ENCODE results near the gene SNX33.

Gene SNX33

GRCh38 chr15:75647370-75648155 lies at the start of gene SNX33:
SNX33 (plus strand) TSS chr15:75647912; CDS start chr15:75649103, 1,191 bp downstream.
- H3K27me3 ChIP-seq (ENCODE audit: control insufficient read depth in 5 of 5, insufficient read depth in 4 of 5, low read length in 5 of 5) = no peaks in the 10 kb centered on the region
- H3K9me3 ChIP-seq (ENCODE audit: control insufficient read depth in 5 of 5, low read length in 5 of 5) = no peaks in the 10 kb centered on the region
- peaks cover 0 to 14% (median 8%) of the 10 kb centered on the region in 5 donors for H3K36me3 ChIP-seq (ENCODE audit: control insufficient read depth in 5 of 5, insufficient read depth in 5 of 5, low read length in 5 of 5)
- H3K27ac ChIP-seq (ENCODE audit: low read depth, low read length) = peak within 1 kb of the TSS; percentile 96
- peak within 1 kb of the TSS; percentile 86 to 96 (median 92) for H3K4me3 ChIP-seq (ENCODE audit: low read depth in 1 of 5, low read length in 5 of 5)
- peak within 1 kb of the TSS; percentile 79 to 94 (median 90) for H3K9ac ChIP-seq (ENCODE audit: low read length in 5 of 5)
- peaks cover 39 to 63% (median 55%) of the 10 kb centered on the region in 5 donors for H3K4me1 ChIP-seq (ENCODE audit: control insufficient read depth in 5 of 5, insufficient read depth in 5 of 5, low read length in 5 of 5)

- H3K4me1 ChIP-seq (ENCODE audit: control insufficient read depth in 5 of 5, insufficient read depth in 5 of 5, low read length in 5 of 5) = peaks cover 0 to 4% (median 2%) of the 10 kb centered on the region in 5 donors
- H3K9me3 ChIP-seq (ENCODE audit: control insufficient read depth in 5 of 5, low read length in 5 of 5) = no peaks in the 10 kb centered on the region
- peak overlapping the region in 1 of 5 donors; percentile 16 for H3K9ac ChIP-seq (ENCODE audit: low read length in 5 of 5)
- no peak overlapping the region for H3K4me3 ChIP-seq (ENCODE audit: low read depth in 1 of 5, low read length in 5 of 5)
- H3K27ac ChIP-seq (ENCODE audit: low read depth, low read length) = no peak overlapping the region
- no peaks in the 10 kb centered on the region for H3K27me3 ChIP-seq (ENCODE audit: control insufficient read depth in 5 of 5, insufficient read depth in 4 of 5, low read length in 5 of 5)
- peaks cover 12 to 74% (median 56%) of the 10 kb centered on the region in 5 donors for H3K36me3 ChIP-seq (ENCODE audit: control insufficient read depth in 5 of 5, insufficient read depth in 5 of 5, low read length in 5 of 5)
These were observed 49.4 kb upstream of the SNX33 start for GRCh38 chr15:75598361-75598760.

- Histone ChIP-seq H3K4me1 (ENCODE audit: control insufficient read depth in 5 of 5, insufficient read depth in 5 of 5, low read length in 5 of 5) (peaks cover 0 to 4% (median 2%) of the 10 kb centered on the region in 5 donors), H3K27ac (ENCODE audit: low read depth, low read length) (no peak overlapping the region), H3K27me3 (ENCODE audit: control insufficient read depth in 5 of 5, insufficient read depth in 4 of 5, low read length in 5 of 5) (no peaks in the 10 kb centered on the region), H3K36me3 (ENCODE audit: control insufficient read depth in 5 of 5, insufficient read depth in 5 of 5, low read length in 5 of 5) (peaks cover 12 to 82% (median 58%) of the 10 kb centered on the region in 5 donors), H3K9ac (ENCODE audit: low read length in 5 of 5) (no peak overlapping the region), H3K4me3 (ENCODE audit: low read depth in 1 of 5, low read length in 5 of 5) (no peak overlapping the region), H3K9me3 (ENCODE audit: control insufficient read depth in 5 of 5, low read length in 5 of 5) (no peaks in the 10 kb centered on the region)
These were observed 48.3 kb upstream of the SNX33 start for GRCh38 chr15:75599401-75599800.

- Histone ChIP-seq H3K27me3 (ENCODE audit: control insufficient read depth in 5 of 5, insufficient read depth in 4 of 5, low read length in 5 of 5) (no peaks in the 10 kb centered on the region), H3K4me3 (ENCODE audit: low read depth in 1 of 5, low read length in 5 of 5) (no peak overlapping the region), H3K9ac (ENCODE audit: low read length in 5 of 5) (no peak overlapping the region), H3K4me1 (ENCODE audit: control insufficient read depth in 5 of 5, insufficient read depth in 5 of 5, low read length in 5 of 5) (no peaks in the 10 kb centered on the region), H3K36me3 (ENCODE audit: control insufficient read depth in 5 of 5, insufficient read depth in 5 of 5, low read length in 5 of 5) (peaks cover 15 to 81% (median 62%) of the 10 kb centered on the region in 5 donors), H3K27ac (ENCODE audit: low read depth, low read length) (no peak overlapping the region), H3K9me3 (ENCODE audit: control insufficient read depth in 5 of 5, low read length in 5 of 5) (no peaks in the 10 kb centered on the region)
These were observed 41.7 kb upstream of the SNX33 start for GRCh38 chr15:75606026-75606425.

- Histone ChIP-seq H3K4me3 (ENCODE audit: low read depth in 1 of 5, low read length in 5 of 5) (no peak overlapping the region), H3K4me1 (ENCODE audit: control insufficient read depth in 5 of 5, insufficient read depth in 5 of 5, low read length in 5 of 5) (peaks cover 0 to 4% (median 0%) of the 10 kb centered on the region in 5 donors), H3K27me3 (ENCODE audit: control insufficient read depth in 5 of 5, insufficient read depth in 4 of 5, low read length in 5 of 5) (no peaks in the 10 kb centered on the region), H3K9me3 (ENCODE audit: control insufficient read depth in 5 of 5, low read length in 5 of 5) (no peaks in the 10 kb centered on the region), H3K36me3 (ENCODE audit: control insufficient read depth in 5 of 5, insufficient read depth in 5 of 5, low read length in 5 of 5) (peaks cover 15 to 75% (median 61%) of the 10 kb centered on the region in 5 donors), H3K9ac (ENCODE audit: low read length in 5 of 5) (no peak overlapping the region), H3K27ac (ENCODE audit: low read depth, low read length) (no peak overlapping the region)
These were observed 40.7 kb upstream of the SNX33 start for GRCh38 chr15:75606711-75607699.

- H3K4me1 ChIP-seq (ENCODE audit: control insufficient read depth in 5 of 5, insufficient read depth in 5 of 5, low read length in 5 of 5) = peaks cover 4 to 25% (median 18%) of the 10 kb centered on the region in 5 donors
- H3K36me3 ChIP-seq (ENCODE audit: control insufficient read depth in 5 of 5, insufficient read depth in 5 of 5, low read length in 5 of 5) = peaks cover 22 to 65% (median 53%) of the 10 kb centered on the region in 5 donors
- no peaks in the 10 kb centered on the region for H3K27me3 ChIP-seq (ENCODE audit: control insufficient read depth in 5 of 5, insufficient read depth in 4 of 5, low read length in 5 of 5)
- no peaks in the 10 kb centered on the region for H3K9me3 ChIP-seq (ENCODE audit: control insufficient read depth in 5 of 5, low read length in 5 of 5)
- no peak overlapping the region for H3K9ac ChIP-seq (ENCODE audit: low read length in 5 of 5)
- H3K27ac ChIP-seq (ENCODE audit: low read depth, low read length) = no peak overlapping the region
- no peak overlapping the region for H3K4me3 ChIP-seq (ENCODE audit: low read depth in 1 of 5, low read length in 5 of 5)
These were observed 30.9 kb upstream of the SNX33 start for GRCh38 chr15:75616766-75617165.

GRCh38 chr15:75620058-75620820 lies 27.5 kb upstream of the SNX33 start:
- Histone ChIP-seq H3K36me3 (ENCODE audit: control insufficient read depth in 5 of 5, insufficient read depth in 5 of 5, low read length in 5 of 5) (peaks cover 7 to 39% (median 30%) of the 10 kb centered on the region in 5 donors), H3K4me1 (ENCODE audit: control insufficient read depth in 5 of 5, insufficient read depth in 5 of 5, low read length in 5 of 5) (peaks cover 4 to 24% (median 19%) of the 10 kb centered on the region in 5 donors), H3K9me3 (ENCODE audit: control insufficient read depth in 5 of 5, low read length in 5 of 5) (no peaks in the 10 kb centered on the region), H3K27ac (ENCODE audit: low read depth, low read length) (peak overlapping the region; percentile 93), H3K4me3 (ENCODE audit: low read depth in 1 of 5, low read length in 5 of 5) (peak overlapping the region; percentile 13 to 54 (median 40)), H3K9ac (ENCODE audit: low read length in 5 of 5) (peak overlapping the region; percentile 40 to 76 (median 54)), H3K27me3 (ENCODE audit: control insufficient read depth in 5 of 5, insufficient read depth in 4 of 5, low read length in 5 of 5) (no peaks in the 10 kb centered on the region)

GRCh38 chr15:75620841-75621391 lies 26.8 kb upstream of the SNX33 start:
- H3K9ac ChIP-seq (ENCODE audit: low read length in 5 of 5) = peak overlapping the region; percentile 46 to 77 (median 75)
- H3K4me1 ChIP-seq (ENCODE audit: control insufficient read depth in 5 of 5, insufficient read depth in 5 of 5, low read length in 5 of 5) = peaks cover 4 to 26% (median 25%) of the 10 kb centered on the region in 5 donors
- peak overlapping the region; percentile 93 for H3K27ac ChIP-seq (ENCODE audit: low read depth, low read length)
- H3K27me3 ChIP-seq (ENCODE audit: control insufficient read depth in 5 of 5, insufficient read depth in 4 of 5, low read length in 5 of 5) = no peaks in the 10 kb centered on the region
- H3K4me3 ChIP-seq (ENCODE audit: low read depth in 1 of 5, low read length in 5 of 5) = peak overlapping the region in 4 of 5 donors; percentile 13 to 54 (median 30)
- H3K9me3 ChIP-seq (ENCODE audit: control insufficient read depth in 5 of 5, low read length in 5 of 5) = no peaks in the 10 kb centered on the region
- peaks cover 5 to 35% (median 25%) of the 10 kb centered on the region in 5 donors for H3K36me3 ChIP-seq (ENCODE audit: control insufficient read depth in 5 of 5, insufficient read depth in 5 of 5, low read length in 5 of 5)

GRCh38 chr15:75622505-75622904 lies 25.2 kb upstream of the SNX33 start:
- H3K27ac ChIP-seq (ENCODE audit: low read depth, low read length) = peak overlapping the region; percentile 32
- H3K4me1 ChIP-seq (ENCODE audit: control insufficient read depth in 5 of 5, insufficient read depth in 5 of 5, low read length in 5 of 5) = peaks cover 4 to 34% (median 32%) of the 10 kb centered on the region in 5 donors
- H3K36me3 ChIP-seq (ENCODE audit: control insufficient read depth in 5 of 5, insufficient read depth in 5 of 5, low read length in 5 of 5) = peaks cover 0 to 19% (median 11%) of the 10 kb centered on the region in 5 donors

More at GRCh38 chr15:75622505-75622904, 25.2 kb upstream of the SNX33 start:
- peak overlapping the region in 1 of 5 donors; percentile 40 for H3K9ac ChIP-seq (ENCODE audit: low read length in 5 of 5)
- no peaks in the 10 kb centered on the region for H3K9me3 ChIP-seq (ENCODE audit: control insufficient read depth in 5 of 5, low read length in 5 of 5)
- no peak overlapping the region for H3K4me3 ChIP-seq (ENCODE audit: low read depth in 1 of 5, low read length in 5 of 5)
- no peaks in the 10 kb centered on the region for H3K27me3 ChIP-seq (ENCODE audit: control insufficient read depth in 5 of 5, insufficient read depth in 4 of 5, low read length in 5 of 5)

Measured in subcutaneous abdominal adipose tissue (tissue), 5 donors.